HepG2 (cell line): ENCODE results near the gene FNIP2. TPM values are rescaled to one million over a fixed set of nuclear protein-coding genes. Genes with fewer than 3 reads are reported as not detected.

Source experiments
- ATAC-seq: fragments of 200-7000 bp; cut with Tn5 transposase; 3 replicates; pipeline ENCODE4 v1.9.1; 2020; ENCODE audit warnings: mild to moderate bottlenecking, moderate library complexity
- BruUV-seq: library from RNA; stranded (reverse); fragments of 400-500 nt; replicated peaks from 2 replicates; lab custom pipeline; 2021; lab: Mats Ljungman, UMichigan
- CTCF ChIA-PET: fragments of 300-600 bp; formaldehyde crosslinking; extraction: SDS; loops from one replicate; lab custom pipeline; 2021; ENCODE audit warnings: low total read pairs, inconsistent platforms, low intra/inter-chr PET ratio; lab: Yijun Ruan, JAX
- POLR2A ChIA-PET: fragments of 350-600 bp; sonication (Branson Sonifier 250); formaldehyde crosslinking; loops from one replicate; lab custom pipeline; 2020; ENCODE audit warnings: antibody characterized with exemption, inconsistent platforms; lab: Yijun Ruan, JAX
- DNase-seq: peaks from one replicate; pipeline ENCODE4 v3.0.0-alpha.2; 2015; ENCODE audit warnings: low spot score
- FAIRE-seq: peaks from 3 replicates; lab custom pipeline; 2011; peaks lifted over from hg19 to GRCh38; lab: Jason Lieb, UNC
- H2AFZ ChIP-seq: one replicate; pipeline ENCODE4 v1.6.1; 2011; ENCODE audit warnings: low read length, inconsistent platforms
- H3K27ac ChIP-seq: fragments of 300-600 bp; 3 replicates; pipeline ENCODE4 v1.8.0; 2011; ENCODE audit warnings: mixed run types, mild to moderate bottlenecking, mixed read lengths, low read length, inconsistent platforms; ENCODE audit not compliant: insufficient read depth; ENCODE audit errors: extremely low read length
- H3K27me3 ChIP-seq, 2 experiments: fragments of 200-600 bp in 1 of 2; 2 replicates in 1 of 2; 3 replicates in 1 of 2; pipeline versions ENCODE4 v1.6.0 to v1.8.0; 2011; ENCODE audit warnings: low read length in 2 of 2, mild to moderate bottlenecking in 2 of 2, moderate library complexity in 2 of 2, inconsistent platforms in 1 of 2; ENCODE audit not compliant: insufficient read depth in 2 of 2, control insufficient read depth in 1 of 2
- H3K36me3 ChIP-seq, 2 experiments: fragments of 200-600 bp in 1 of 2; replicated peaks in 1 of 2; 2 replicates in 1 of 2; 3 replicates in 1 of 2; pipeline versions ENCODE4 v1.5.1 to v1.8.0; 2011; ENCODE audit warnings: low read length in 2 of 2, inconsistent platforms in 1 of 2; ENCODE audit not compliant: insufficient read depth in 2 of 2, control insufficient read depth in 1 of 2
- H3K4me1 ChIP-seq: 2 replicates; pipeline ENCODE4 v1.5.1; 2012; ENCODE audit warnings: low read length, inconsistent platforms; ENCODE audit not compliant: insufficient read depth
- H3K4me2 ChIP-seq: 2 replicates; pipeline ENCODE4 v1.6.0; 2011; ENCODE audit warnings: low read depth, low read length, inconsistent platforms
- H3K4me3 ChIP-seq, 3 experiments: fragments of 200-600 bp in 1 of 3; sonication (generic), shearing (Covaris generic) in 1 of 3; replicated peaks in 1 of 3; 2 replicates each; pipeline ENCODE4 v1.5.1; 2011 to 2016; ENCODE audit warnings: low read length in 3 of 3, inconsistent platforms in 2 of 3, low read depth in 2 of 3, mild to moderate bottlenecking in 2 of 3, control low read depth in 1 of 3, mixed read lengths in 1 of 3; ENCODE audit not compliant: insufficient read depth in 1 of 3
- H3K79me2 ChIP-seq: one replicate; pipeline ENCODE4 v1.6.1; 2011; ENCODE audit warnings: low read length, inconsistent platforms; ENCODE audit not compliant: insufficient read depth
- H3K9ac ChIP-seq: 2 replicates; pipeline ENCODE4 v1.6.0; 2011; ENCODE audit warnings: mild to moderate bottlenecking, low read depth, low read length, inconsistent platforms; ENCODE audit not compliant: insufficient read depth
- H3K9me3 ChIP-seq: 2 replicates; pipeline ENCODE4 v1.5.1; 2012; ENCODE audit warnings: mild to moderate bottlenecking, low read length
- H4K20me1 ChIP-seq: 2 replicates; pipeline ENCODE4 v1.6.0; 2011; ENCODE audit warnings: inconsistent platforms, mild to moderate bottlenecking, low read length, moderate library complexity; ENCODE audit not compliant: insufficient read depth
- BHLHE40 ChIP-seq: IDR thresholded peaks from 2 replicates; pipeline ENCODE4 v1.6.1; 2011; ENCODE audit warnings: low read length, improper control_type of control experiment
- HNRNPLL ChIP-seq: fragments of 200-400 bp; formaldehyde crosslinking; IDR thresholded peaks from 2 replicates; pipeline ENCODE4 v1.6.1; 2017; ENCODE audit warnings: mild to moderate bottlenecking, low read depth, low read length; ENCODE audit not compliant: poor library complexity, severe bottlenecking
- IKZF5 ChIP-seq: IDR thresholded peaks from 2 replicates; pipeline ENCODE4 v1.6.1; 2018; ENCODE audit warnings: missing genetic modification reagents, mild to moderate bottlenecking, missing compliant biosample characterization
- KLF12 ChIP-seq: sonication (generic); formaldehyde crosslinking; IDR thresholded peaks from 2 replicates; pipeline ENCODE4 v1.4.0; 2020; ENCODE audit warnings: missing genetic modification reagents, borderline replicate concordance
- NCOA1 ChIP-seq: sonication (generic); formaldehyde crosslinking; IDR thresholded peaks from 2 replicates; pipeline ENCODE4 v1.9.0; 2021; ENCODE audit warnings: missing genetic modification reagents
- RFXANK ChIP-seq: IDR thresholded peaks from 2 replicates; pipeline ENCODE4 v1.6.1; 2016
- THYN1 ChIP-seq: sonication (generic); formaldehyde crosslinking; IDR thresholded peaks from 2 replicates; pipeline ENCODE4 v1.8.1; 2023; ENCODE audit warnings: low read depth, mild to moderate bottlenecking, moderate library complexity, missing genetic modification reagents, borderline replicate concordance
- TP53 ChIP-seq: sonication (generic); formaldehyde crosslinking; conservative IDR thresholded peaks from 2 replicates; pipeline ENCODE4 v1.4.0; 2020; ENCODE audit warnings: missing genetic modification reagents
- U2AF1 ChIP-seq: fragments of 200-400 bp; formaldehyde crosslinking; optimal IDR thresholded peaks from 2 replicates; pipeline ENCODE3; 2017; ENCODE audit warnings: mild to moderate bottlenecking, low read depth, low read length
- ZBTB40 ChIP-seq, 2 experiments: fragments of 450-650 bp in 1 of 2; sonication (generic) in 1 of 2; formaldehyde crosslinking in 1 of 2; IDR thresholded peaks; 2 replicates each; pipeline versions ENCODE4 v1.6.1 to v1.8.0; 2016 to 2022; ENCODE audit warnings: antibody characterized with exemption in 1 of 2, mild to moderate bottlenecking in 1 of 2, missing genetic modification reagents in 1 of 2
- ZNF160 ChIP-seq: sonication (generic); formaldehyde crosslinking; IDR thresholded peaks from 2 replicates; pipeline ENCODE4 v1.8.0; 2022; ENCODE audit warnings: mild to moderate bottlenecking, inconsistent platforms, missing genetic modification reagents
- ZNF276 ChIP-seq: sonication (generic); formaldehyde crosslinking; IDR thresholded peaks from 2 replicates; pipeline ENCODE4 v1.4.0; 2020; ENCODE audit warnings: mild to moderate bottlenecking, low read depth, missing genetic modification reagents
- ZNF30 ChIP-seq: sonication (generic); formaldehyde crosslinking; IDR thresholded peaks from 2 replicates; pipeline ENCODE4 v1.5.0; 2020; ENCODE audit warnings: mild to moderate bottlenecking, missing genetic modification reagents
- WGBS: methylation state at CpG from one replicate; pipeline ENCODE4 v1.1.6; 2017; ENCODE audit warnings: low lambda C conversion rate; 5-methylcytosine and 5-hydroxymethylcytosine counted together
- in situ Hi-C: cut with HindIII; loops from 2 replicates; pipeline ENCODE4 v1.10.0; 2017; ENCODE audit warnings: low pct_unique_long_range_greater_than_20kb; ENCODE audit not compliant: extremely low pct_ligation_motif_present
- intact Hi-C: fragments of 100-400 bp; cut with micrococcal nuclease; formaldehyde crosslinking; loops from one replicate; pipeline ENCODE4 v1.10.0; 2022; ENCODE audit not compliant: unreplicated experiment
- polyA plus RNA-seq, 8 experiments: library from polyadenylated mRNA; depleted of rRNA in 3 of 8; stranded (reverse) in 7 of 8; unstranded in 1 of 8; fragments of >200 nt; fragmentation: Illumina TruSeq in 4 of 8; extraction: Trizol in 4 of 8; gene quantifications; 2 replicates each; pipeline versions ENCODE4 v1.2.1 to v1.2.3, GENCODE V29; 2011 to 2016; ENCODE audit warnings: low read depth in 4 of 8, missing spikeins in 1 of 8, mixed read lengths in 1 of 8; ENCODE audit not compliant: insufficient read depth in 1 of 8
- total RNA-seq, 5 experiments: library from RNA; depleted of rRNA; stranded (reverse); fragments of >200 nt; fragmentation: Illumina TruSeq; extraction: Trizol; gene quantifications; 2 replicates each; pipeline ENCODE4 v1.2.3, GENCODE V29; 2016; ENCODE audit warnings: low read depth in 1 of 5

FNIP2 gene
- total and polyA plus RNA-seq, 2 of the 13 experiments (the other 11 are each of a cell fraction or from before 2014, with no cell fraction given): 15.5 to 21.0 TPM

GRCh38 chr4:158940271-158940670 lies 171.4 kb downstream of the FNIP2 start:
- H2AFZ ChIP-seq: no peak overlapping the region
- no peak for ATAC-seq
- no peaks in the 10 kb centered on the region for H3K27me3 ChIP-seq
- no peaks in the 10 kb centered on the region for H3K9me3 ChIP-seq
- WGBS: 45% methylated on average over 2 of the region's 2 CpGs
- no peak overlapping the region for H3K4me3 ChIP-seq
- H3K79me2 ChIP-seq: no peaks in the 10 kb centered on the region
- no peak for DNase-seq
- CTCF ChIA-PET: no interaction called here
- no peaks in the 10 kb centered on the region for H4K20me1 ChIP-seq
- in situ Hi-C loops (no loop called here), intact Hi-C loops (no loop called here)
- no peaks in the 10 kb centered on the region for H3K4me1 ChIP-seq
- H3K9ac ChIP-seq: no peak overlapping the region
- H3K36me3 ChIP-seq: no peaks in the 10 kb centered on the region
- POLR2A ChIA-PET: no interaction called here
- H3K4me2 ChIP-seq: no peak overlapping the region
- no peak overlapping the region for H3K27ac ChIP-seq
- no TSS peak for BruUV-seq
- no peak for FAIRE-seq
- TF ChIP-seq TP53 (CRISPR knock-in tag) (no peak), ZBTB40 (IDR thresholded peaks at IDR 0.05) (no peak), ZBTB40 (CRISPR knock-in tag; IDR thresholded peaks at IDR 0.05) (no peak), ZNF160 (CRISPR knock-in tag) (no peak), IKZF5 (no peak), RFXANK (CRISPR knock-in tag) (no peak), ZNF276 (CRISPR knock-in tag) (no peak), ZNF30 (no peak), THYN1 (no peak), BHLHE40 (no peak), HNRNPLL (no peak), U2AF1 (no peak), NCOA1 (no peak), KLF12 (CRISPR knock-in tag) (no peak)
